ENCODE data around the gene CCL7.

- TF ChIP-seq CTCF (IDR thresholded peaks at IDR 0.05; ENCODE audit: low read depth, low read length, poor library complexity, severe bottlenecking), result no peak
- no peak for TF ChIP-seq EZH2phosphoT487 (IDR thresholded peaks at IDR 0.05; ENCODE audit: borderline replicate concordance, low read length)
Measured at GRCh38 chr17:34314279-34314678, 44.3 kb downstream of the CCL7 start.
